Stimulated activated CD8-positive, alpha-beta memory T cell treated with anti-CD3 and anti-CD28 coated beads, Interleukin-2, amount 100 ng/mL, for 48 hours (primary cell): ENCODE results near the gene MT1F.

Experiments used
- DNase-seq, 2 donors: peaks; one replicate each; pipeline ENCODE4 v3.0.0-alpha.2; 2020; ENCODE audit warnings: low read depth in 2 of 2

Gene MT1F

GRCh38 chr16:56700195-56700594, 42.4 kb downstream of the MT1F start:
- no peak for DNase-seq

GRCh38 chr16:56700631-56701030, 42.9 kb downstream of the MT1F start:
- no peak for DNase-seq

GRCh38 chr16:56701534-56701933, 43.8 kb downstream of the MT1F start:
- DNase-seq: no peak

GRCh38 chr16:56702836-56703235, 45.1 kb downstream of the MT1F start:
- DNase-seq: no peak
